SK-N-SH (cell line): Measurements from ENCODE around the gene C3orf70. TPM values are rescaled to one million over a fixed set of nuclear protein-coding genes. Genes with fewer than 3 reads are reported as not detected.

Experiments
- CTCF ChIA-PET: fragments of 300-600, 350-600 bp; formaldehyde crosslinking; extraction: SDS; loops from one replicate; lab custom pipeline; 2021; lab: Yijun Ruan, JAX
- POLR2A ChIA-PET: fragments of 350-600 bp; sonication (Branson Sonifier 250); formaldehyde crosslinking; extraction: SDS; loops from one replicate; lab custom pipeline; 2020; ENCODE audit warnings: antibody characterized with exemption, inconsistent platforms; lab: Yijun Ruan, JAX
- DNase-seq: peaks from one replicate; pipeline ENCODE4 v3.0.0; 2012
- H2AFZ ChIP-seq: fragments of 200-600 bp; sonication (generic); 2 replicates; pipeline ENCODE4 v1.8.1; 2016; ENCODE audit warnings: antibody characterized with exemption, mild to moderate bottlenecking, low read depth
- H3F3A ChIP-seq: fragments of 200-600 bp; sonication (generic); replicated peaks from 2 replicates; pipeline ENCODE3; 2016; ENCODE audit warnings: antibody characterized with exemption, mild to moderate bottlenecking; ENCODE audit not compliant: insufficient read depth
- H3K27ac ChIP-seq, 2 experiments: fragments of 200-500 bp in 1 of 2; fragments of 200-600 bp in 1 of 2; sonication (Bioruptor generic) in 1 of 2; sonication (generic), shearing (Covaris generic) in 1 of 2; 2 replicates each; pipeline versions ENCODE4 v1.5.1 to v1.6.1; 2014 to 2016; ENCODE audit warnings: low read depth in 2 of 2, inconsistent platforms in 1 of 2, low read length in 1 of 2, mild to moderate bottlenecking in 1 of 2, mixed read lengths in 1 of 2
- H3K27me3 ChIP-seq: fragments of 200-600 bp; sonication (generic), shearing (Covaris generic); 2 replicates; pipeline ENCODE4 v1.6.1; 2016; ENCODE audit warnings: mixed run types; ENCODE audit not compliant: insufficient read depth
- H3K36me3 ChIP-seq, 2 experiments: fragments of 200-500 bp in 1 of 2; fragments of 200-600 bp in 1 of 2; sonication (Bioruptor generic) in 1 of 2; sonication (generic) in 1 of 2; replicated peaks in 1 of 2; 2 replicates each; pipeline versions ENCODE3 to v1.5.1; 2014 to 2016; ENCODE audit warnings: low read length in 1 of 2, mild to moderate bottlenecking in 1 of 2; ENCODE audit not compliant: insufficient read depth in 2 of 2, control insufficient read depth in 1 of 2
- H3K4me1 ChIP-seq, 2 experiments: fragments of 200-500 bp in 1 of 2; fragments of 200-600 bp in 1 of 2; sonication (Bioruptor generic) in 1 of 2; sonication (generic), shearing (Covaris generic) in 1 of 2; 2 replicates each; pipeline versions ENCODE4 v1.5.1 to v1.6.1; 2014 to 2016; ENCODE audit warnings: low read depth in 1 of 2, low read length in 1 of 2, mixed run types in 1 of 2; ENCODE audit not compliant: insufficient read depth in 2 of 2, control insufficient read depth in 1 of 2
- H3K4me2 ChIP-seq: fragments of 200-600 bp; sonication (generic), shearing (Covaris generic); 2 replicates; pipeline ENCODE4 v1.6.1; 2017; ENCODE audit warnings: mixed run types
- H3K4me3 ChIP-seq, 2 experiments: fragments of 200-500 bp in 1 of 2; fragments of 200-600 bp in 1 of 2; sonication (Bioruptor generic) in 1 of 2; sonication (generic), shearing (Covaris generic) in 1 of 2; 2 replicates each; pipeline versions ENCODE4 v1.5.1 to v1.8.1; 2014 to 2016; ENCODE audit warnings: low read depth in 2 of 2, inconsistent platforms in 1 of 2, low read length in 1 of 2, mild to moderate bottlenecking in 1 of 2, mixed read lengths in 1 of 2, moderate library complexity in 1 of 2
- H3K79me2 ChIP-seq: fragments of 200-600 bp; sonication (generic); 2 replicates; pipeline ENCODE4 v1.8.1; 2017; ENCODE audit warnings: mild to moderate bottlenecking; ENCODE audit not compliant: insufficient read depth
- H3K9ac ChIP-seq: fragments of 200-600 bp; sonication (generic); 2 replicates; pipeline ENCODE4 v1.6.1; 2017; ENCODE audit warnings: mixed run types
- H3K9me2 ChIP-seq: fragments of 200-600 bp; sonication (generic); 2 replicates; pipeline ENCODE4 v1.6.1; 2017; ENCODE audit warnings: mixed run types
- H3K9me3 ChIP-seq: fragments of 200-600 bp; sonication (generic); 2 replicates; pipeline ENCODE4 v1.6.1; 2017; ENCODE audit warnings: mixed run types, mild to moderate bottlenecking, moderate library complexity
- H4K20me1 ChIP-seq: fragments of 200-600 bp; sonication (generic); 2 replicates; pipeline ENCODE4 v1.6.1; 2017; ENCODE audit warnings: mild to moderate bottlenecking, mixed run types; ENCODE audit not compliant: insufficient read depth
- CTCF ChIP-seq: fragments of 200-600 bp; sonication (generic); IDR thresholded peaks from 2 replicates; pipeline ENCODE4 v1.6.1; 2017; ENCODE audit warnings: antibody characterized with exemption, mild to moderate bottlenecking, moderate library complexity
- ELF1 ChIP-seq: IDR thresholded peaks from 2 replicates; pipeline ENCODE4 v1.4.0; 2012
- EP300 ChIP-seq, 2 experiments: IDR thresholded peaks; 2 replicates each; pipeline versions ENCODE4 v1.4.0 to v1.6.1; 2012; ENCODE audit warnings: borderline replicate concordance in 1 of 2, low read depth in 1 of 2, low read length in 1 of 2
- FOXJ3 ChIP-seq: sonication (generic); formaldehyde crosslinking; IDR thresholded peaks from 2 replicates; pipeline ENCODE4 v1.5.1; 2020; ENCODE audit warnings: mild to moderate bottlenecking, missing genetic modification reagents
- IRF3 ChIP-seq: fragments of 150-350 bp; IDR thresholded peaks from 2 replicates; pipeline ENCODE4 v1.6.1; 2016; ENCODE audit warnings: mild to moderate bottlenecking, low read depth, low read length
- JUND ChIP-seq: IDR thresholded peaks from 2 replicates; pipeline ENCODE4 v1.4.0; 2012
- MAX ChIP-seq: IDR thresholded peaks from 2 replicates; pipeline ENCODE4 v1.4.0; 2012; ENCODE audit warnings: low read depth
- POLR2AphosphoS5 ChIP-seq: IDR thresholded peaks from 2 replicates; pipeline ENCODE4 v1.6.1; 2012; ENCODE audit warnings: low read depth, low read length
- RAD21 ChIP-seq: IDR thresholded peaks from 2 replicates; pipeline ENCODE4 v1.6.1; 2012; ENCODE audit warnings: mild to moderate bottlenecking, low read length
- REST ChIP-seq: IDR thresholded peaks from 2 replicates; pipeline ENCODE4 v1.6.1; 2012; ENCODE audit warnings: mild to moderate bottlenecking, low read depth, low read length, moderate library complexity
- RXRA ChIP-seq: IDR thresholded peaks from 2 replicates; pipeline ENCODE4 v1.4.0; 2012; ENCODE audit warnings: low read depth, mild to moderate bottlenecking, borderline replicate concordance
- TAF1 ChIP-seq: IDR thresholded peaks from 2 replicates; pipeline ENCODE4 v1.6.1; 2012; ENCODE audit warnings: low read depth, mild to moderate bottlenecking, low read length, moderate library complexity, borderline replicate concordance
- TCF12 ChIP-seq: IDR thresholded peaks from 2 replicates; pipeline ENCODE4 v1.4.0; 2012
- YY1 ChIP-seq: IDR thresholded peaks from 2 replicates; pipeline ENCODE4 v1.4.0; 2012; ENCODE audit warnings: low read depth, mild to moderate bottlenecking
- ZBTB33 ChIP-seq: IDR thresholded peaks from 2 replicates; pipeline ENCODE4 v1.4.0; 2012; ENCODE audit warnings: low read depth, borderline replicate concordance
- WGBS: methylation state at CpG from one replicate; pipeline ENCODE4 v1.1.6; 2017; ENCODE audit warnings: low lambda C conversion rate; 5-methylcytosine and 5-hydroxymethylcytosine counted together
- polyA plus RNA-seq, 3 experiments: library from polyadenylated mRNA; depleted of rRNA; stranded (reverse); fragments of >200 nt; gene quantifications; 2 replicates each; pipeline ENCODE4 v1.2.3, GENCODE V29; 2012

C3orf70 gene
- polyA plus RNA-seq, 1 of the 3 experiments (the other 2 are of a cell fraction), result under 0.01 TPM

GRCh38 chr3:185151964-185152409 lies 873 bp downstream of the C3orf70 start:
- ChIA-PET POLR2A (no interaction called here), CTCF (interaction anchor here (0.6 to 1.5 kb wide), 2 partner anchors 13 to 24 kb away, joined by 3 to 5 read pairs; no protein-coding TSS in a partner anchor)
- H3K79me2 ChIP-seq, result no peaks in the 10 kb centered on the region
- H3F3A ChIP-seq, result no peaks in the 10 kb centered on the region
- 14% methylated on average over 9 of the region's 9 CpGs for WGBS
- H3K4me3 ChIP-seq, result peak overlapping the region; percentile 49
- no peaks in the 10 kb centered on the region for H4K20me1 ChIP-seq
- peak overlapping the region; percentile 89 for H2AFZ ChIP-seq
- H3K27ac ChIP-seq, result no peak overlapping the region
- H3K4me2 ChIP-seq, result peak overlapping the region; percentile 65
- H3K9me3 ChIP-seq, result no peaks in the 10 kb centered on the region
- H3K4me1 ChIP-seq, result peaks cover 0 to 6% of the 10 kb centered on the region in 2 experiments; a peak in 1 of 4 replicates
- no peak overlapping the region for H3K9ac ChIP-seq
- TF ChIP-seq MAX (no peak), TCF12 (no peak), FOXJ3 (CRISPR knock-in tag) (no peak), ELF1 (no peak), IRF3 (no peak), TAF1 (no peak), YY1 (no peak), CTCF (no peak), REST (no peak), POLR2AphosphoS5 (no peak), JUND (no peak), ZBTB33 (no peak), EP300 (IDR thresholded peaks at IDR 0.05; ENCODE audit: borderline replicate concordance in 1 of 2, low read depth in 1 of 2, low read length in 1 of 2) (no peak), RAD21 (no peak), RXRA (no peak)
- DNase-seq, result no peak
- H3K36me3 ChIP-seq, result no peaks in the 10 kb centered on the region
- H3K9me2 ChIP-seq, result no peaks in the 10 kb centered on the region
- peaks cover 36% of the 10 kb centered on the region for H3K27me3 ChIP-seq
